Ramos (cell line): ENCODE data around the gene TMC7.

Experiments used
- in situ Hi-C: fragments of 300-500 bp; cut with MboI; formaldehyde crosslinking; loops from one replicate; pipeline ENCODE4 v1.14.3; 2022; ENCODE audit warnings: low sequenced_read_pairs; ENCODE audit not compliant: unreplicated experiment

The TMC7 gene

GRCh38 chr16:19108409-19109287 is 124.9 kb downstream of the TMC7 start:
- in situ Hi-C loops: no loop called here

GRCh38 chr16:19109288-19109664 is 125.5 kb downstream of the TMC7 start:
- in situ Hi-C loops: no loop called here

DNA sequence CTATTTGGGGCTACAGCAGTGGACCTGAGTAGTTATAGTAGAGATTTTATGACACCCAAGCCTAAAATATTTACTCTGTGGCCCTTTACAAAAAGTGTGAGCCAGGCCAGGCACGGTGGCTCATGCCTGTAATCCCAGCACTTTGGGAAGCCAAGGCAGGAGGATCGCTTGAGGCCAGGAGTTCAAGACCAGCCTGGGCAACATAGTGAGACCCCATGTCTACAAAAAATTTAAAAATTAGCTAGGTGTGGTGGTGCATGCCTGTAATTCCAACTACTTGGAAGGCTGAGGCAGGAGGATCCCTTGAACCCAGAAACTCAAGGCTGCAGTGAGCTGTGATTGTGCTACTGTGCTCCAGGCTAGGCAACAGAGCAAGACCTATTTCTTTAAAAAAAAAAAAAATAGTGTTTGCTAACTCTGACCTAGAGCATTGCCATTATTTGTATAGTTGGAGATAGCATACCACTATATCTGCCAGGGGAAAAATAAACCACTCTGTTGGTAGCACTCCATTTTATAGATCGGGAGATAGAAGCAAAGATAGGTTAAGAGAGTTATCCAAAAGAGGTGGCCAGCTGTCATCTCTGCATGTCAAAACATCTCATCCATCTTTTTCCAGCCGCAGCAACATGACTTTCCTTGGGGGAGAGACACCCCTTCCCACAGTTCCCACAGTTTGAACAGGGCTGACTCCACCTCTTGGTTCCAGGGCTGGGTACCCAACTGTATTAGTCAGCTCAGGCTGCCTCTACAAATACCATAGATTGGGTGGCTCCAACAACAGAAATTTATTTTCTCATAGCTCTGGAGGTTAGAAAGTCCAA is 127.0 kb downstream of the TMC7 start:
- in situ Hi-C loops: no loop called here

GRCh38 chr16:19112099-19112407 is 128.3 kb downstream of the TMC7 start:
- in situ Hi-C loops: no loop called here
